Neutrophil (primary cell): ENCODE measurements around the gene FBXW12.

ENCODE experiments used
- H3K27ac ChIP-seq: fragments of 200-600 bp; sonication (generic); 2 replicates; pipeline ENCODE4 v1.5.1; 2016; ENCODE audit warnings: mild to moderate bottlenecking, moderate library complexity
- H3K27me3 ChIP-seq: fragments of 200-600 bp; sonication (generic); 2 replicates; pipeline ENCODE4 v1.6.0; 2016; ENCODE audit warnings: mild to moderate bottlenecking
- H3K36me3 ChIP-seq: fragments of 200-600 bp; sonication (generic); 2 replicates; pipeline ENCODE4 v1.5.1; 2017
- H3K4me1 ChIP-seq, 2 experiments: fragments of 200-600 bp in 1 of 2; sonication (generic) in 1 of 2; 1 replicate in 1 of 2; 2 replicates in 1 of 2; pipeline versions ENCODE4 v1.5.1 to v1.6.1; 2013 to 2016; ENCODE audit warnings: low read depth in 1 of 2, low read length in 1 of 2, mild to moderate bottlenecking in 1 of 2, moderate library complexity in 1 of 2; ENCODE audit not compliant: control insufficient read depth in 1 of 2, insufficient read depth in 1 of 2
- H3K4me3 ChIP-seq, 2 experiments: fragments of 200-600 bp in 1 of 2; sonication (generic) in 1 of 2; 1 replicate in 1 of 2; 2 replicates in 1 of 2; pipeline ENCODE4 v1.5.1; 2013 to 2016; ENCODE audit warnings: low read depth in 1 of 2, low read length in 1 of 2, mild to moderate bottlenecking in 1 of 2, moderate library complexity in 1 of 2
- H3K9me3 ChIP-seq: fragments of 200-600 bp; sonication (generic); 2 replicates; pipeline ENCODE4 v1.5.1; 2016
- CTCF ChIP-seq: fragments of 200-600 bp; sonication (generic); IDR thresholded peaks from 2 replicates; pipeline ENCODE4 v1.5.1; 2016; ENCODE audit warnings: antibody characterized with exemption

FBXW12 gene

GRCh38 chr3:48413611-48414010, 41.6 kb downstream of the FBXW12 start:
- Histone ChIP-seq H3K4me3 (no peak overlapping the region), H3K27me3 (no peaks in the 10 kb centered on the region), H3K27ac (no peak overlapping the region), H3K4me1 (no peaks in the 10 kb centered on the region), H3K36me3 (no peaks in the 10 kb centered on the region), H3K9me3 (no peaks in the 10 kb centered on the region)
- TF ChIP-seq CTCF = no peak

- Histone ChIP-seq H3K27me3 (no peaks in the 10 kb centered on the region), H3K4me1 (no peaks in the 10 kb centered on the region), H3K4me3 (no peak overlapping the region), H3K27ac (no peak overlapping the region), H3K9me3 (no peaks in the 10 kb centered on the region), H3K36me3 (no peaks in the 10 kb centered on the region)
- no peak for TF ChIP-seq CTCF
Observed at GRCh38 chr3:48414376-48415250, 42.6 kb downstream of the FBXW12 start.

- TF ChIP-seq CTCF = no peak
- Histone ChIP-seq H3K9me3 (no peaks in the 10 kb centered on the region), H3K4me1 (no peaks in the 10 kb centered on the region), H3K4me3 (no peak overlapping the region), H3K27me3 (no peaks in the 10 kb centered on the region), H3K27ac (no peak overlapping the region), H3K36me3 (no peaks in the 10 kb centered on the region)
Observed at GRCh38 chr3:48415251-48415953, 43.4 kb downstream of the FBXW12 start.

- Histone ChIP-seq H3K4me3 (no peak overlapping the region), H3K9me3 (no peaks in the 10 kb centered on the region), H3K4me1 (no peaks in the 10 kb centered on the region), H3K36me3 (no peaks in the 10 kb centered on the region), H3K27me3 (no peaks in the 10 kb centered on the region), H3K27ac (no peak overlapping the region)
- no peak for TF ChIP-seq CTCF
Observed at GRCh38 chr3:48416091-48416505, 44.1 kb downstream of the FBXW12 start.

- H3K27me3 ChIP-seq = no peaks in the 10 kb centered on the region
- no peak overlapping the region for H3K27ac ChIP-seq
- no peaks in the 10 kb centered on the region for H3K9me3 ChIP-seq
- H3K36me3 ChIP-seq = no peaks in the 10 kb centered on the region
- no peak overlapping the region for H3K4me3 ChIP-seq
- H3K4me1 ChIP-seq = no peaks in the 10 kb centered on the region
- no peak for TF ChIP-seq CTCF
Observed at GRCh38 chr3:48416546-48416945, 44.5 kb downstream of the FBXW12 start.
